GM21423 (cell line): Measurements from ENCODE around the gene ZNF473.
"Not testable (repeated sequence)": the region's sequence is repeated elsewhere in the genome, so short reads cannot be mapped to it uniquely, and the experiment has no call there.

ENCODE experiments used
- ATAC-seq: cut with Tn5 transposase; IDR thresholded peaks from one replicate; pipeline ENCODE4 v1.9.1; 2021; ENCODE audit warnings: mild to moderate bottlenecking, moderate library complexity; ENCODE audit not compliant: unreplicated experiment

ZNF473 gene

GRCh38 chr19:50097884-50098283 lies 72.1 kb downstream of the ZNF473 start:
- not testable (repeated sequence) for ATAC-seq

GRCh38 chr19:50098892-50099291 lies 73.1 kb downstream of the ZNF473 start:
- ATAC-seq, result not testable (repeated sequence)

GRCh38 chr19:50099696-50100095 lies 73.9 kb downstream of the ZNF473 start:
- ATAC-seq, result not testable (repeated sequence)

- ATAC-seq, result not testable (repeated sequence)
These were observed 75.1 kb downstream of the ZNF473 start for GRCh38 chr19:50100946-50101345.
